HG02571 (cell line): Measurements from ENCODE around the gene ITIH4.
A peak's percentile ranks its signal among the peaks of the same experiment; 100 is the strongest.

ENCODE experiments used
- ATAC-seq: cut with Tn5 transposase; IDR thresholded peaks from one replicate; pipeline ENCODE4 v1.9.1; 2021; ENCODE audit warnings: mild to moderate bottlenecking, moderate library complexity; ENCODE audit not compliant: unreplicated experiment

The ITIH4 gene

GRCh38 chr3:52773361-52774065 is 57.0 kb downstream of the ITIH4 start:
- no peak for ATAC-seq

- no peak for ATAC-seq
These were observed 58.8 kb downstream of the ITIH4 start for GRCh38 chr3:52771702-52772101.

GRCh38 chr3:52771334-52771681 is 59.2 kb downstream of the ITIH4 start:
- ATAC-seq = no peak

- ATAC-seq = peak; percentile 96
These were observed 59.8 kb downstream of the ITIH4 start, which contains the start of gene NEK4 for GRCh38 chr3:52770496-52771333. NEK4 (minus strand) TSS chr3:52770940; CDS start chr3:52770746, 194 bp downstream.

- ATAC-seq = no peak
These were observed 60.6 kb downstream of the ITIH4 start for GRCh38 chr3:52769786-52770455.

- no peak for ATAC-seq
These were observed 67.0 kb downstream of the ITIH4 start for GRCh38 chr3:52763466-52763865.
